AG09309 (cell line): ENCODE data around the gene SERPINA10.

Experiments
- DNase-seq: peaks from one replicate; pipeline ENCODE4 v3.0.0-alpha.2; 2010; ENCODE audit warnings: low read depth
- H3K4me3 ChIP-seq: 2 replicates; pipeline ENCODE4 v1.5.1; 2011; ENCODE audit warnings: mild to moderate bottlenecking, low read depth, low read length, moderate library complexity; ENCODE audit not compliant: control insufficient read depth
- TF ChIP-seq, protein P1 (sequence below): IDR thresholded peaks from 2 replicates; pipeline ENCODE4 v1.5.1; 2011; ENCODE audit warnings: mild to moderate bottlenecking, low read depth, low read length, inconsistent platforms; ENCODE audit not compliant: insufficient read depth, control insufficient read depth; ENCODE audit errors: missing control alignments

Gene SERPINA10

DNA sequence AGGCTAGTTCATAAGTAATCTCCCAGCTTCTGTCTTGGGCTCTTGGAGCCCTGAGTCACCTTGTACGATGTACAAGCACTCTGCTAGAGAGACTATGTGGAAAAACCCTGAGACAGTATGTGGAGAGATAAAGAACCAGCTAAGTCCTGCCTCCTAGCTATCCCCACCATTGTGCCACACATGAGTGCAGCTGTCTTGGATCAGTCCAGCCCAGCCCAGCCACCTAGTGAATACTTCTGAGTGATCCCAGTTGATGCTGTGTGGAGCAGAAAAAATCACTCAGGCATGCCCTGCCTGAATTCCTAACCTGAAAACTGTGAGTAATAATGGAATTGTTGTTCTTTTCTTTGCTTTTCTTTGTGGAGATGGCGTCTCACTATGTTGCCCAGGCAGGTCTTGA is 35.1 kb upstream of the SERPINA10 start:
- no peak for DNase-seq
- TF ChIP-seq, protein P1, sequence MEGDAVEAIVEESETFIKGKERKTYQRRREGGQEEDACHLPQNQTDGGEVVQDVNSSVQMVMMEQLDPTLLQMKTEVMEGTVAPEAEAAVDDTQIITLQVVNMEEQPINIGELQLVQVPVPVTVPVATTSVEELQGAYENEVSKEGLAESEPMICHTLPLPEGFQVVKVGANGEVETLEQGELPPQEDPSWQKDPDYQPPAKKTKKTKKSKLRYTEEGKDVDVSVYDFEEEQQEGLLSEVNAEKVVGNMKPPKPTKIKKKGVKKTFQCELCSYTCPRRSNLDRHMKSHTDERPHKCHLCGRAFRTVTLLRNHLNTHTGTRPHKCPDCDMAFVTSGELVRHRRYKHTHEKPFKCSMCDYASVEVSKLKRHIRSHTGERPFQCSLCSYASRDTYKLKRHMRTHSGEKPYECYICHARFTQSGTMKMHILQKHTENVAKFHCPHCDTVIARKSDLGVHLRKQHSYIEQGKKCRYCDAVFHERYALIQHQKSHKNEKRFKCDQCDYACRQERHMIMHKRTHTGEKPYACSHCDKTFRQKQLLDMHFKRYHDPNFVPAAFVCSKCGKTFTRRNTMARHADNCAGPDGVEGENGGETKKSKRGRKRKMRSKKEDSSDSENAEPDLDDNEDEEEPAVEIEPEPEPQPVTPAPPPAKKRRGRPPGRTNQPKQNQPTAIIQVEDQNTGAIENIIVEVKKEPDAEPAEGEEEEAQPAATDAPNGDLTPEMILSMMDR: no peak
- H3K4me3 ChIP-seq: no peak overlapping the region

DNA sequence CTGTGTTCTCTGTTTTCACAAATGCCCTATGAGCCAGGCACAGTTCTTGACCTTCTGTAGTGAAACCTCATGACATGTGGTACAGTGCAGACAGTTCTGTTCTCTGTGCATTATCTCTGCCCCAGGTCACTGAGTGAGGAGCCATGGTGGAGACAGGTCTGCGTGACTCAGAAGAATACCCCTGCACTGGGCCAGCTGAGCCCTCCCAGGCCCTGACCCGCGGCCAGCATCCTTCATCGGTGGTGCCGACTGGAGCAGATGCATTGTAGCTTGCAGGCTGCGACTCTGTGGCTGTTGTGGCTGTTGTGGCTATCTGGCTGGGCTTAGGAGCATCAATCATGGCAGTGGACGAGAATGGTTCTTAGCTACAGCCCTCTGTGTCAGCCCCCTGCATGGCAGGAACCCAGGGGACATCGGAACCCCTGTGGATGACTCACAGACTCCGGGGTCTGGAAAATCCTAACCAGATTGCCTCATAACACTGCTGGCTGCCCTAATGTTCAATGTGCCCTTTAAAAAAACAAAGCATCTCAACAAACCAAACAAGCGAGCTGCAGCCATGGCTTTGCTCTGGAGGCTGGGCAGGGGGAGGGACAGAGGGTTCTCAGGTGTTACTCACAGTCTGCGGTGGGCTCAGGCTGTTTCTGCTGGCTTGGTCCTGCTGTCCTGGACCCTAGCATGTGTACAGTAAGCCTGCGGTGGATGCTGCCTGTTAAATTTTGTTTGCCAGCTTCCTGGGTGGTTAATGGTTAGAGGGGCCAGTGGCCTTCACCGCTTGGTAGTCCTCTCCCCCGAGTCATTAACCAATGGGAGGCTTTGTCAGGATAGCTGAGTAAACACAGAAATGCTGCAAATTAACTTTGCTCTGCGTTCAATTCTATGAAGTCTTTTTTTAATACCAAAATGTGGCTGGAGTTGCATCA is 29.8 kb upstream of the SERPINA10 start, which contains the start of gene SERPINA6:
TSS of gene SERPINA6 (minus strand) at position 689 of the 923 bp plus-strand sequence. CDS start 8,688 bp downstream, outside the sequence.
- DNase-seq: no peak
- no peak within 1 kb of the TSS for H3K4me3 ChIP-seq
- TF ChIP-seq, protein P1: no peak

DNA sequence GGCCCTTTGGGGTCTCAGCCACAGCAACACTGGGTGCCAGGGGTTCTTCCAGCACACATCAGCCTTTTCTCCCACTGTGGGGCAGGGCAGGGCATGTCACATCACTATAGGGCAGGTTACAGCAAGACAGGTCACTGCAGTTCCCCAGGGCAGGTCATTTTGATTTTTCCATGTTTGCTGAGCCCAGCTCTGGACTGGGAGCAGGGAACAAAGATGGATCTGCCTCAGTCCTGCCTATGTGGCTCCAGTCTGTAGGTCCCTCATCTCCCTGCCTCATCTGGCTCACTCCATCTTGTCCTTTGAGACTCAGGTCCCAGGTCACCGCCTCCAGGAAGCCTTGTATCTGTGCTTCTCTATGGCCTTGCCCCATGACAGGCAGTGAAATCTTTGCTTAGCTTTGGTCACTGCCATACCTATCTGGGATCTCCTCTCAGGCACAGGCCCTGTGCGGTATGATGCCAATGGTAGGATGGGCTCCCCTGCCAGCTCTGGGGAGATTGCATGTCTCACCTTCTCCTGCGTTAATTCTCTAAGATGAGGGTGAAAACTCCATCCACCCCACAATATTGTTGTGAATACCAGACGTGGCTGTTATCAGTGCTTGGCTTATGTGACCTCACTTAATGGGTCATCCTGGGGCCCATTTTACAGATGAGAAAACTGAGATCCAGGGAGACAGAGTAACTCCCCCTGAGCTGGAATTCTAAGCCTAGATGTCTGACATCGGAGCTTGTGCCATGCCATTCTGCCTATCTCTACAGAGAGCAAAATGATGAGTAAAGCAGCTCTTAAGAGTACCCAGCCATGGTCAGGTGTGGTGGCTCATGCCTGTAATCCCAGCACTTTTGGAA is 28.6 kb upstream of the SERPINA10 start:
- no peak overlapping the region for H3K4me3 ChIP-seq
- TF ChIP-seq, protein P1: no peak
- DNase-seq: no peak

DNA sequence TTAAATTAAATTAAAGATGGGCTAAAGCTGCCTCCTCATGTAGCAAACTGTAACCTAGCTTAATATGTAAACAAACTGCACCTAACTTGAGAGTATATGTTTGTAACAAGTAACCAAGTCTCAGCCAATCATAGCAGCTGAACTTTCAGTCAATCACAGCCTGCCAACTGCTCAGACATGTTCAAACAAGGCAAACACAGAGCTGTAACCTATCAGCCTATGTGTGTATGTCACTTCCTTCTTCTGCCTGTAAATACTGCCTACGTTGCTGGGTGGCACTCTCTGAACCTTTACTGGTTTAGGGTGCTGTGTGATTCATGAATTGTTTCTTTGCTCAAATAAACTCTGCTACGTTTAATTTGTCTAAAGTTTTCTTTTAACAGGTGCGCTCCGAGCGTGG is 27.2 kb upstream of the SERPINA10 start:
- TF ChIP-seq, protein P1: no peak
- no peak for DNase-seq

DNA sequence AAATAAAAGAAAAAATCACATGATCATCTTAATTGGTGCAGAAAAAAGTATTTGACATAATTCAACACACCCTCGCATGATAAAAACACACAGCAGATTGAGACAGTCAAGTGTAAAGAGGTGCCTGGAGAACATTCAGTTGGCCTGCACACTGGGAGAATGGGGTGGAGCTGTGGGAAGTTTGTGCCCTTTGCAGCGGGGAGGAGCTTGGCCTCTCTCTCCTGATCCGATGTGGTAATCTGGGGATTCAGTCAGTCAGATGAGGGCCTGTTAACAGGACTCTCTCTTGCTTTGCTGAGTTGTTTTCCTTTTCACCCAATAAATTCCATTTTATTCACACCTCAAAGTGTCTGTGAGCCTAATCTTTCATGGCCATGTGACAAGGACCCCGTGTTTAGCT is 24.2 kb upstream of the SERPINA10 start:
- TF ChIP-seq, protein P1: no peak
- no peak for DNase-seq
- H3K4me3 ChIP-seq: no peak overlapping the region

More for the DNA sequence above, 27.2 kb upstream of the SERPINA10 start:
- no peak overlapping the region for H3K4me3 ChIP-seq

DNA sequence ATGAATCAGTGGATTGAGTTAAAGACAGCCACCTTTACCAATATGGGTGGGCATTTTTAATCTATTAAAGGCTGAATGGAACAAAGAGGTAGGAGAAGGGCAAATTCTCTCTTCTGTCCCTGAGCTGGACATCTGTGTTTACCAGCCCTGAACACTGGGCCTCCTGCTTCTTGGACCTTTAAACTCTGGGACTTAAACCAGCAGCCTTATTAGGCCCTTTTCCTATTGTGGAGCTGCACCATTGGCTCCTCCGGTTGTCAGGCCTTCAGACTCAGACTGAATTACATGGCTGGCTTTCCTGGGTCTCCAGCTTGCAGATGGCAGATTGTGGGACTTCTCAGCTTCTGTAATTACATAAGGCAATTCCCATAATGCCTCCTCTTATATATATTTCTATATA is 23.6 kb upstream of the SERPINA10 start:
- TF ChIP-seq, protein P1: no peak
- no peak overlapping the region for H3K4me3 ChIP-seq
- no peak for DNase-seq
